Measurements from ENCODE around the gene MICAL2. TPM values are rescaled to one million over a fixed set of nuclear protein-coding genes. Genes with fewer than 3 reads are reported as not detected.

MICAL2 gene
- polyA plus RNA-seq, 2 of the 4 experiments (the other 2 are of a cell fraction): 39.8 to 42.1 TPM

GRCh38 chr11:12192794-12193514 is 82.6 kb downstream of the MICAL2 start:
- ATAC-seq: no peak
- ChIA-PET CTCF (interaction anchor here (1.2 to 2.1 kb wide), 5 partner anchors 9 to 95 kb away, joined by 4 to 8 read pairs (median 5); no protein-coding TSS in a partner anchor), POLR2A (interaction anchor here (0.5 kb wide), 1 partner anchor 10 kb away, joined by 4 read pairs; no protein-coding TSS in a partner anchor)
- H3K9me3 ChIP-seq: no peaks in the 10 kb centered on the region
- FAIRE-seq: no peak
- TF ChIP-seq NFE2L2 (conservative IDR thresholded peaks at IDR 0.05; ENCODE audit: low read length): no peak
- TF ChIP-seq HMGXB4 (CRISPR knock-in tag; IDR thresholded peaks at IDR 0.05; ENCODE audit: borderline replicate concordance): no peak
- TF ChIP-seq EP300 (IDR thresholded peaks at IDR 0.05): no peak
- no peak for TF ChIP-seq HEYL (CRISPR knock-in tag; IDR thresholded peaks at IDR 0.05)
- no peak for TF ChIP-seq ELK1 (IDR thresholded peaks at IDR 0.05; ENCODE audit: low read depth, low read length)
- no peak for TF ChIP-seq CBX8 (IDR thresholded peaks at IDR 0.05)
- TF ChIP-seq, protein P1, sequence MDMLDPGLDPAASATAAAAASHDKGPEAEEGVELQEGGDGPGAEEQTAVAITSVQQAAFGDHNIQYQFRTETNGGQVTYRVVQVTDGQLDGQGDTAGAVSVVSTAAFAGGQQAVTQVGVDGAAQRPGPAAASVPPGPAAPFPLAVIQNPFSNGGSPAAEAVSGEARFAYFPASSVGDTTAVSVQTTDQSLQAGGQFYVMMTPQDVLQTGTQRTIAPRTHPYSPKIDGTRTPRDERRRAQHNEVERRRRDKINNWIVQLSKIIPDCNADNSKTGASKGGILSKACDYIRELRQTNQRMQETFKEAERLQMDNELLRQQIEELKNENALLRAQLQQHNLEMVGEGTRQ (IDR thresholded peaks at IDR 0.05): no peak
- no peak for TF ChIP-seq JUN (IDR thresholded peaks at IDR 0.05)
- TF ChIP-seq ESRRA (IDR thresholded peaks at IDR 0.05; ENCODE audit: borderline replicate concordance, low read length): no peak
- no peak for TF ChIP-seq FOXS1 (CRISPR knock-in tag; IDR thresholded peaks at IDR 0.05)
- TF ChIP-seq, protein P2, sequence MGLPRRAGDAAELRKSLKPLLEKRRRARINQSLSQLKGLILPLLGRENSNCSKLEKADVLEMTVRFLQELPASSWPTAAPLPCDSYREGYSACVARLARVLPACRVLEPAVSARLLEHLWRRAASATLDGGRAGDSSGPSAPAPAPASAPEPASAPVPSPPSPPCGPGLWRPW (IDR thresholded peaks at IDR 0.05): no peak
- 92% methylated on average over 8 of the region's 8 CpGs for WGBS (ENCODE audit: missing lambda C conversion rate)
- DNase-seq (ENCODE audit: low read depth in 1 of 2, low spot score in 1 of 2): no peak
- no peak overlapping the region for H3K4me2 ChIP-seq
- H3K4me3 ChIP-seq: no peak overlapping the region
- no peaks in the 10 kb centered on the region for H3K4me1 ChIP-seq
- no peak overlapping the region for H3K27ac ChIP-seq

DNA sequence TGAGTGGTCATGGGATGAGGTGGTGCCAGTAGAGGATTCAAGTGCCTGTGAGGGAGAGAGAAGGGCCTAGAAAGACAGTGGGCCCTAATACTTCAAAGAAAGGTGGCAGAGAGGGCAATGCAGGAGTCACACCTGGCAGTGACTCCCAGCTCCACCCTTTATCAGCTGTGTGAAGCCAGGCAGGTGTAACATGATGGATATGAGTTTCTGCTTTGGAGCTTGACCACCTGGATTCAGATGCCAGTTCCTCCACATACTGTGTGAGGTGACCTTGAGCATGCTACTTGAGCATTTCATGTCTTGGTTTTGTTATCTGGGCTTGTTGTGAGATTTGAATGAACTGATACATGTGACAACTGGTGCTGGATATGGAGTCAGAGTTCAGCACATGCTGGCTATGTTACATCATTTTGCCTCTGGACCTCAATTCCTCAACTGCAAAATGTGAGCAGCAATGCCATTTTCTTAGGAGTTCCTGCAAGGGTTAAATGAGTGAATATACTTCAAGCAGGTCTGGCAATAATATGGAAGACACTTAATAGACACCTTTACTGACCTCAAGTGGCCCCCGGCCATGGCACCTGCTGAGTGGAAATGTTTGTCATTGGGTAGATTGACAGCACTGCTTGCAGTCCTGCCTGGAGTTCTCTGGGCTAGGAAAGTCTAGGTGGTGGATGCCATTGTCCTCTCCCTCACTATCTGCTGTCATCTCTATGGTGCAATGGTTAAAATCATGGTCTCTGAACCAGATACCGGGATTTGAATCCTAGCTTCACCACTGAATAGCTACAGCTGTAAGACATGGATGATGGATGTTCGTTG is 83.3 kb downstream of the MICAL2 start:
- WGBS (ENCODE audit: missing lambda C conversion rate): 90% methylated on average over 3 of the region's 3 CpGs
- Histone ChIP-seq H3K4me2 (no peak overlapping the region), H3K4me3 (no peak overlapping the region), H3K9me3 (no peaks in the 10 kb centered on the region), H3K4me1 (no peaks in the 10 kb centered on the region), H3K27ac (no peak overlapping the region)
- TF ChIP-seq NR3C1 (IDR thresholded peaks at IDR 0.05) (no peak), TFCP2L1 (CRISPR knock-in tag; IDR thresholded peaks at IDR 0.05) (no peak), ZC3H11A (IDR thresholded peaks at IDR 0.05) (no peak), HMGXB4 (CRISPR knock-in tag; IDR thresholded peaks at IDR 0.05; ENCODE audit: borderline replicate concordance) (no peak), BHLHE40 (IDR thresholded peaks at IDR 0.05; ENCODE audit: low read depth, low read length) (no peak), HDAC2 (IDR thresholded peaks at IDR 0.05) (no peak), SREBF2 (IDR thresholded peaks at IDR 0.05) (no peak), ZFP36 (IDR thresholded peaks at IDR 0.05; ENCODE audit: borderline replicate concordance, partially characterized antibody) (no peak), HOXB13 (CRISPR knock-in tag; IDR thresholded peaks at IDR 0.05; ENCODE audit: low read depth) (no peak), PHF8 (IDR thresholded peaks at IDR 0.05; ENCODE audit: borderline replicate concordance, low read depth) (no peak), ESRRA (IDR thresholded peaks at IDR 0.05; ENCODE audit: borderline replicate concordance, low read length) (no peak), EP300 (IDR thresholded peaks at IDR 0.05) (no peak)
- TF ChIP-seq, protein P3, sequence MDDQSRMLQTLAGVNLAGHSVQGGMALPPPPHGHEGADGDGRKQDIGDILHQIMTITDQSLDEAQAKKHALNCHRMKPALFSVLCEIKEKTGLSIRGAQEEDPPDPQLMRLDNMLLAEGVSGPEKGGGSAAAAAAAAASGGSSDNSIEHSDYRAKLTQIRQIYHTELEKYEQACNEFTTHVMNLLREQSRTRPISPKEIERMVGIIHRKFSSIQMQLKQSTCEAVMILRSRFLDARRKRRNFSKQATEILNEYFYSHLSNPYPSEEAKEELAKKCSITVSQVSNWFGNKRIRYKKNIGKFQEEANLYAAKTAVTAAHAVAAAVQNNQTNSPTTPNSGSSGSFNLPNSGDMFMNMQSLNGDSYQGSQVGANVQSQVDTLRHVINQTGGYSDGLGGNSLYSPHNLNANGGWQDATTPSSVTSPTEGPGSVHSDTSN (IDR thresholded peaks at IDR 0.05): no peak
- ChIA-PET POLR2A (no interaction called here), CTCF (interaction anchor here (0.8 to 2.1 kb wide), 6 partner anchors 8 to 146 kb away, joined by 3 to 8 read pairs (median 4); no protein-coding TSS in a partner anchor)
- DNase-seq (ENCODE audit: low read depth in 1 of 2, low spot score in 1 of 2) (no peak), ATAC-seq (no peak), FAIRE-seq (no peak)

All from A549 (cell line).